Endodermal cell (in vitro differentiated cells): ENCODE measurements around the gene DDX5. TPM values are rescaled to one million over a fixed set of nuclear protein-coding genes. Genes with fewer than 3 reads are reported as not detected.

Source experiments
- DNase-seq: peaks from one replicate; pipeline ENCODE4 v3.0.0-alpha.2; 2017
- H3K27ac ChIP-seq: 2 replicates; pipeline ENCODE4 v1.5.1; 2013; ENCODE audit warnings: mild to moderate bottlenecking, low read depth, low read length, moderate library complexity
- H3K27me3 ChIP-seq: 2 replicates; pipeline ENCODE4 v1.6.1; 2013; ENCODE audit warnings: mild to moderate bottlenecking, low read length, moderate library complexity; ENCODE audit not compliant: insufficient read depth, control insufficient read depth, poor library complexity, severe bottlenecking
- H3K36me3 ChIP-seq: 2 replicates; pipeline ENCODE4 v1.7.0; 2013; ENCODE audit warnings: mild to moderate bottlenecking, low read length, moderate library complexity; ENCODE audit not compliant: control insufficient read depth, insufficient read depth
- H3K4me1 ChIP-seq: one replicate; pipeline ENCODE4 v1.7.0; 2013; ENCODE audit warnings: low read length; ENCODE audit not compliant: control insufficient read depth, insufficient read depth
- H3K4me3 ChIP-seq: 2 replicates; pipeline ENCODE4 v1.5.1; 2013; ENCODE audit warnings: mild to moderate bottlenecking, low read length, moderate library complexity
- H3K9ac ChIP-seq: 2 replicates; pipeline ENCODE4 v1.6.1; 2013; ENCODE audit warnings: mild to moderate bottlenecking, low read length, moderate library complexity; ENCODE audit not compliant: poor library complexity, severe bottlenecking; ENCODE audit errors: extremely low read depth
- H3K9me3 ChIP-seq: 2 replicates; pipeline ENCODE4 v1.6.1; 2013; ENCODE audit warnings: mild to moderate bottlenecking, low read length, moderate library complexity; ENCODE audit not compliant: control insufficient read depth
- H3K27ac Mint-ChIP-seq: 2 replicates; pipeline ENCODE4 v1.8.0; 2020; ENCODE audit warnings: mixed read lengths
- H3K27me3 Mint-ChIP-seq: 2 replicates; pipeline ENCODE4 v1.8.0; 2021; ENCODE audit warnings: mild to moderate bottlenecking, mixed read lengths; ENCODE audit not compliant: insufficient read depth
- H3K36me3 Mint-ChIP-seq: 2 replicates; pipeline ENCODE4 v1.8.0; 2020; ENCODE audit warnings: low read depth, mixed read lengths
- H3K4me1 Mint-ChIP-seq: 2 replicates; pipeline ENCODE4 v1.8.0; 2020; ENCODE audit warnings: mixed read lengths
- H3K4me3 Mint-ChIP-seq: 2 replicates; pipeline ENCODE4 v1.8.0; 2020; ENCODE audit warnings: mild to moderate bottlenecking, moderate library complexity, mixed read lengths
- H3K9me3 Mint-ChIP-seq: 2 replicates; pipeline ENCODE4 v1.8.0; 2020; ENCODE audit warnings: mild to moderate bottlenecking, mixed read lengths
- WGBS, 2 experiments: methylation state at CpG; one replicate each; pipeline versions ENCODE4 v1.1.5 to v1.1.7; 2013; ENCODE audit warnings: missing lambda C conversion rate in 2 of 2, mixed read lengths in 1 of 2; ENCODE audit not compliant: insufficient coverage in 1 of 2, insufficient read length in 1 of 2; 5-methylcytosine and 5-hydroxymethylcytosine counted together
- microRNA-seq: library from miRNA; unstranded; fragments of <30 nt; microRNA quantifications from one replicate; pipeline ENCODE4 v1.2.0, GENCODE V29; 2020; ENCODE audit warnings: borderline microRNAs expressed
- total RNA-seq, 2 donors: library from RNA; stranded (reverse); fragmentation: NEBNext Ultra II Directional in 1 of 2; extraction: Animal tissue kit (Norgen Biotek cat#: 25700) in 1 of 2; gene quantifications; 2 replicates in 1 of 2; 3 replicates in 1 of 2; pipeline ENCODE4 v1.2.1, GENCODE V29; 2021
- TF ChIP-seq, protein P1 (sequence below): fragments of 200-600 bp; sonication (generic); conservative IDR thresholded peaks from 2 replicates; pipeline ENCODE4 v1.5.0; 2021; ENCODE audit warnings: antibody characterized with exemption, mild to moderate bottlenecking

The DDX5 gene
- total RNA-seq, 2 donors from 2014 or later = 687 to 894 TPM

DNA sequence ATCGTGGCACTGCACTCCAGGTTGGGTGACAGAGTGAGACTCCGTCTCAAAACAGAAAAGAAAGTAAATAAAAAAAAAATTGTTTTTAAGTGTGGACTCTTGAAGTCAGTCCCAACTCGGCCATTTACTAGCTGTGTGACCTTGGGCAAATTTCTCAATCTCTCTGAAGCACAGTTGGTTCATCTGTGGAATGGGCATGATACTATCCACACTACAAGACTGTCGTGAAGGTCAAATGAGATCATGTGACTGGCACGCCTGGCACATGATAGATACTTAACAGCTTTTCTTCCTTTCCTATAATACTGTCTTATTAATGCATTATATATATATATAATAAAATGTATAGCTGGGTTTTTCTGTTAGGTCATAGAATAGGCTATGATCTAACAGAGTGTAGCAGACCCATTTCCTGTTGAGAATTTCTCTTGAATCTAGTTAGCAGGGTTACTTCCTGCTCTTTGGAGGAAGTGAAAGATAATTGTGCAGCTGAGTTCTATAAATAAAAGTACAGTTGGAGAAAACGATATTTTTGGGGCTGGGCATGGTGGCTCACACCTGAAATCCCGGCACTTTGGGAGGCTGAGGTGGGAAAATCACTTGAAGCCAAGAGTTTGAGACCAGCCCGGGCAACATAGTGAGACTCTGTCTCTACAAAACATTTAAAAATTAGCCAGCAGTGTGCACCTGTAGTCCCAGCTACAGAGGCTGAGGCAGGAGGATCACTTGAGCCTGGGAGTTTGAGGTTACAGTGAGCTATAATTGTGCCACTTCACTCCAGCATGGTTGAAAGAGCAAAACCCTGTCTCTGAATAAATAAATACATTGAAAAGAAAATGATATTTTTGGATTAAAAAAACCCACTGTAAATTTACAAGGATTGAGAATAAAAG lies 49.9 kb downstream of the DDX5 start:
- WGBS, 2 experiments = 89 to 93% methylated on average over 3 to 8 of the region's 8 CpGs
- no peak overlapping the region for H3K4me3 Mint-ChIP-seq
- no peak overlapping the region for H3K27ac Mint-ChIP-seq

GRCh38 chr17:64449545-64449944 lies 56.5 kb downstream of the DDX5 start:
- H3K9ac ChIP-seq = no peak overlapping the region

More for the DNA sequence above, 49.9 kb downstream of the DDX5 start:
- H3K27me3 Mint-ChIP-seq = no peaks in the 10 kb centered on the region
- TF ChIP-seq, protein P1, sequence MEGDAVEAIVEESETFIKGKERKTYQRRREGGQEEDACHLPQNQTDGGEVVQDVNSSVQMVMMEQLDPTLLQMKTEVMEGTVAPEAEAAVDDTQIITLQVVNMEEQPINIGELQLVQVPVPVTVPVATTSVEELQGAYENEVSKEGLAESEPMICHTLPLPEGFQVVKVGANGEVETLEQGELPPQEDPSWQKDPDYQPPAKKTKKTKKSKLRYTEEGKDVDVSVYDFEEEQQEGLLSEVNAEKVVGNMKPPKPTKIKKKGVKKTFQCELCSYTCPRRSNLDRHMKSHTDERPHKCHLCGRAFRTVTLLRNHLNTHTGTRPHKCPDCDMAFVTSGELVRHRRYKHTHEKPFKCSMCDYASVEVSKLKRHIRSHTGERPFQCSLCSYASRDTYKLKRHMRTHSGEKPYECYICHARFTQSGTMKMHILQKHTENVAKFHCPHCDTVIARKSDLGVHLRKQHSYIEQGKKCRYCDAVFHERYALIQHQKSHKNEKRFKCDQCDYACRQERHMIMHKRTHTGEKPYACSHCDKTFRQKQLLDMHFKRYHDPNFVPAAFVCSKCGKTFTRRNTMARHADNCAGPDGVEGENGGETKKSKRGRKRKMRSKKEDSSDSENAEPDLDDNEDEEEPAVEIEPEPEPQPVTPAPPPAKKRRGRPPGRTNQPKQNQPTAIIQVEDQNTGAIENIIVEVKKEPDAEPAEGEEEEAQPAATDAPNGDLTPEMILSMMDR = no peak
- Histone ChIP-seq H3K27ac (no peak overlapping the region), H3K27me3 (no peaks in the 10 kb centered on the region), H3K36me3 (no peaks in the 10 kb centered on the region), H3K4me1 (no peaks in the 10 kb centered on the region), H3K9ac (no peak overlapping the region), H3K4me3 (no peak overlapping the region), H3K9me3 (no peaks in the 10 kb centered on the region)
- H3K9me3 Mint-ChIP-seq = no peaks in the 10 kb centered on the region
- no peak for DNase-seq
- no peaks in the 10 kb centered on the region for H3K4me1 Mint-ChIP-seq
- no peaks in the 10 kb centered on the region for H3K36me3 Mint-ChIP-seq

GRCh38 chr17:64448665-64449512 lies 57.2 kb downstream of the DDX5 start, which contains the start of gene MILR1:
Gene MILR1 (plus strand): TSS chr17:64449115. CDS start chr17:64449169, 54 bp downstream.
- Histone ChIP-seq H3K36me3 (no peaks in the 10 kb centered on the region), H3K27me3 (no peaks in the 10 kb centered on the region), H3K27ac (no peak within 1 kb of the TSS), H3K4me3 (no peak within 1 kb of the TSS), H3K4me1 (no peaks in the 10 kb centered on the region), H3K9me3 (no peaks in the 10 kb centered on the region), H3K9ac (no peak within 1 kb of the TSS)
- Mint-ChIP-seq H3K36me3 (no peaks in the 10 kb centered on the region), H3K4me3 (no peak within 1 kb of the TSS), H3K27me3 (no peaks in the 10 kb centered on the region), H3K9me3 (no peaks in the 10 kb centered on the region), H3K27ac (no peak within 1 kb of the TSS), H3K4me1 (no peaks in the 10 kb centered on the region)
- 90 to 92% methylated on average over 5 to 8 of the region's 10 CpGs for WGBS, 2 experiments
- DNase-seq = no peak
- TF ChIP-seq, protein P1 = no peak

More at GRCh38 chr17:64449545-64449944, 56.5 kb downstream of the DDX5 start:
- no peaks in the 10 kb centered on the region for H3K27me3 Mint-ChIP-seq
- Histone ChIP-seq H3K27me3 (no peaks in the 10 kb centered on the region), H3K4me3 (no peak overlapping the region), H3K4me1 (no peaks in the 10 kb centered on the region), H3K9me3 (no peaks in the 10 kb centered on the region), H3K36me3 (no peaks in the 10 kb centered on the region), H3K27ac (no peak overlapping the region)
- H3K9me3 Mint-ChIP-seq = no peaks in the 10 kb centered on the region
- H3K4me3 Mint-ChIP-seq = no peak overlapping the region
- no peaks in the 10 kb centered on the region for H3K4me1 Mint-ChIP-seq
- no peak overlapping the region for H3K27ac Mint-ChIP-seq
- TF ChIP-seq, protein P1 = no peak
- 97% methylated on average over 3 of the region's 3 CpGs; no CpG with 5 or more reads in 1 of the 2 experiments for WGBS, 2 experiments
- no peaks in the 10 kb centered on the region for H3K36me3 Mint-ChIP-seq
- no peak for DNase-seq

Small RNAs within 50 kb of the gene (microRNA-seq; reads per million reads assigned to microRNA genes)
- gene MIR3064 (not detected), gene MIR5047 (not detected)

Other genes starting within 250 kb of the DDX5 start
- 10 to 100 TPM; 11.6 to 13.1 TPM for gene TEX2, start 243.0 kb downstream of the DDX5 start, total RNA-seq
- under 1 TPM; 0.33 to 0.86 TPM for gene PECAM1, start 115.4 kb downstream of the DDX5 start, total RNA-seq
- under 1 TPM in 1 of 2 donors, not detected in 1; 0.80 TPM for gene MILR1, start 57.2 kb downstream of the DDX5 start, total RNA-seq
- gene POLG2, start 9.2 kb downstream of the DDX5 start, total RNA-seq = 10 to 100 TPM; 27.1 to 33.9 TPM
- 10 to 100 TPM; 75.5 to 93.9 TPM for gene CEP95, start 688 bp upstream of the DDX5 start, total RNA-seq
- gene SMURF2, start 156.0 kb upstream of the DDX5 start, total RNA-seq = 10 to 100 TPM; 33.6 to 34.1 TPM